Endodermal cell (in vitro differentiated cells): ENCODE data around the gene SND1. TPM values are rescaled to one million over a fixed set of nuclear protein-coding genes. Genes with fewer than 3 reads are reported as not detected.

Experiments used
- DNase-seq: peaks from one replicate; pipeline ENCODE4 v3.0.0-alpha.2; 2017
- H3K27ac ChIP-seq: 2 replicates; pipeline ENCODE4 v1.5.1; 2013; ENCODE audit warnings: mild to moderate bottlenecking, low read depth, low read length, moderate library complexity
- H3K27me3 ChIP-seq: 2 replicates; pipeline ENCODE4 v1.6.1; 2013; ENCODE audit warnings: mild to moderate bottlenecking, low read length, moderate library complexity; ENCODE audit not compliant: insufficient read depth, control insufficient read depth, poor library complexity, severe bottlenecking
- H3K36me3 ChIP-seq: 2 replicates; pipeline ENCODE4 v1.7.0; 2013; ENCODE audit warnings: mild to moderate bottlenecking, low read length, moderate library complexity; ENCODE audit not compliant: control insufficient read depth, insufficient read depth
- H3K4me1 ChIP-seq: one replicate; pipeline ENCODE4 v1.7.0; 2013; ENCODE audit warnings: low read length; ENCODE audit not compliant: control insufficient read depth, insufficient read depth
- H3K4me3 ChIP-seq: 2 replicates; pipeline ENCODE4 v1.5.1; 2013; ENCODE audit warnings: mild to moderate bottlenecking, low read length, moderate library complexity
- H3K9ac ChIP-seq: 2 replicates; pipeline ENCODE4 v1.6.1; 2013; ENCODE audit warnings: mild to moderate bottlenecking, low read length, moderate library complexity; ENCODE audit not compliant: poor library complexity, severe bottlenecking; ENCODE audit errors: extremely low read depth
- H3K9me3 ChIP-seq: 2 replicates; pipeline ENCODE4 v1.6.1; 2013; ENCODE audit warnings: mild to moderate bottlenecking, low read length, moderate library complexity; ENCODE audit not compliant: control insufficient read depth
- H3K27ac Mint-ChIP-seq: 2 replicates; pipeline ENCODE4 v1.8.0; 2020; ENCODE audit warnings: mixed read lengths
- H3K27me3 Mint-ChIP-seq: 2 replicates; pipeline ENCODE4 v1.8.0; 2021; ENCODE audit warnings: mild to moderate bottlenecking, mixed read lengths; ENCODE audit not compliant: insufficient read depth
- H3K36me3 Mint-ChIP-seq: 2 replicates; pipeline ENCODE4 v1.8.0; 2020; ENCODE audit warnings: low read depth, mixed read lengths
- H3K4me1 Mint-ChIP-seq: 2 replicates; pipeline ENCODE4 v1.8.0; 2020; ENCODE audit warnings: mixed read lengths
- H3K4me3 Mint-ChIP-seq: 2 replicates; pipeline ENCODE4 v1.8.0; 2020; ENCODE audit warnings: mild to moderate bottlenecking, moderate library complexity, mixed read lengths
- H3K9me3 Mint-ChIP-seq: 2 replicates; pipeline ENCODE4 v1.8.0; 2020; ENCODE audit warnings: mild to moderate bottlenecking, mixed read lengths
- WGBS, 2 experiments: methylation state at CpG; one replicate each; pipeline versions ENCODE4 v1.1.5 to v1.1.7; 2013; ENCODE audit warnings: missing lambda C conversion rate in 2 of 2, mixed read lengths in 1 of 2; ENCODE audit not compliant: insufficient coverage in 1 of 2, insufficient read length in 1 of 2; 5-methylcytosine and 5-hydroxymethylcytosine counted together
- total RNA-seq, 2 donors: library from RNA; stranded (reverse); fragmentation: NEBNext Ultra II Directional in 1 of 2; extraction: Animal tissue kit (Norgen Biotek cat#: 25700) in 1 of 2; gene quantifications; 2 replicates in 1 of 2; 3 replicates in 1 of 2; pipeline ENCODE4 v1.2.1, GENCODE V29; 2021
- TF ChIP-seq, protein P1 (sequence below): fragments of 200-600 bp; sonication (generic); conservative IDR thresholded peaks from 2 replicates; pipeline ENCODE4 v1.5.0; 2021; ENCODE audit warnings: antibody characterized with exemption, mild to moderate bottlenecking

SND1 gene
- total RNA-seq, 2 donors from 2014 or later: 240 to 267 TPM

- TF ChIP-seq, protein P1, sequence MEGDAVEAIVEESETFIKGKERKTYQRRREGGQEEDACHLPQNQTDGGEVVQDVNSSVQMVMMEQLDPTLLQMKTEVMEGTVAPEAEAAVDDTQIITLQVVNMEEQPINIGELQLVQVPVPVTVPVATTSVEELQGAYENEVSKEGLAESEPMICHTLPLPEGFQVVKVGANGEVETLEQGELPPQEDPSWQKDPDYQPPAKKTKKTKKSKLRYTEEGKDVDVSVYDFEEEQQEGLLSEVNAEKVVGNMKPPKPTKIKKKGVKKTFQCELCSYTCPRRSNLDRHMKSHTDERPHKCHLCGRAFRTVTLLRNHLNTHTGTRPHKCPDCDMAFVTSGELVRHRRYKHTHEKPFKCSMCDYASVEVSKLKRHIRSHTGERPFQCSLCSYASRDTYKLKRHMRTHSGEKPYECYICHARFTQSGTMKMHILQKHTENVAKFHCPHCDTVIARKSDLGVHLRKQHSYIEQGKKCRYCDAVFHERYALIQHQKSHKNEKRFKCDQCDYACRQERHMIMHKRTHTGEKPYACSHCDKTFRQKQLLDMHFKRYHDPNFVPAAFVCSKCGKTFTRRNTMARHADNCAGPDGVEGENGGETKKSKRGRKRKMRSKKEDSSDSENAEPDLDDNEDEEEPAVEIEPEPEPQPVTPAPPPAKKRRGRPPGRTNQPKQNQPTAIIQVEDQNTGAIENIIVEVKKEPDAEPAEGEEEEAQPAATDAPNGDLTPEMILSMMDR: peak; percentile 23
- no peak overlapping the region for H3K4me3 ChIP-seq
- no peaks in the 10 kb centered on the region for H3K27me3 Mint-ChIP-seq
- H3K9me3 ChIP-seq: no peaks in the 10 kb centered on the region
- WGBS, 2 experiments: 99 to 100% methylated on average over 1 to 2 of the region's 2 CpGs
- peaks cover 27% of the 10 kb centered on the region for H3K4me1 Mint-ChIP-seq
- no peak overlapping the region for H3K27ac ChIP-seq
- no peak for DNase-seq
- peak overlapping the region; percentile 35 for H3K27ac Mint-ChIP-seq
- no peaks in the 10 kb centered on the region for H3K4me1 ChIP-seq
- no peaks in the 10 kb centered on the region for H3K9me3 Mint-ChIP-seq
- H3K27me3 ChIP-seq: no peaks in the 10 kb centered on the region
- no peak overlapping the region for H3K4me3 Mint-ChIP-seq
- H3K36me3 ChIP-seq: peaks cover 53% of the 10 kb centered on the region
- H3K36me3 Mint-ChIP-seq: peaks cover 23% of the 10 kb centered on the region
- H3K9ac ChIP-seq: no peak overlapping the region
Observed at GRCh38 chr7:127738859-127739258, 86.9 kb downstream of the SND1 start.

GRCh38 chr7:127741764-127742375 lies 89.9 kb downstream of the SND1 start:
- Mint-ChIP-seq H3K27ac (no peak overlapping the region), H3K9me3 (no peaks in the 10 kb centered on the region), H3K36me3 (peaks cover 17% of the 10 kb centered on the region), H3K27me3 (no peaks in the 10 kb centered on the region), H3K4me1 (peaks cover 36% of the 10 kb centered on the region), H3K4me3 (no peak overlapping the region)
- no peak overlapping the region for H3K4me3 ChIP-seq
- DNase-seq: no peak
- 94 to 100% methylated on average over 2 to 3 of the region's 3 CpGs for WGBS, 2 experiments
- H3K27me3 ChIP-seq: no peaks in the 10 kb centered on the region
- peaks cover 55% of the 10 kb centered on the region for H3K36me3 ChIP-seq
- TF ChIP-seq, protein P1: no peak
- H3K27ac ChIP-seq: no peak overlapping the region
- no peak overlapping the region for H3K9ac ChIP-seq
- no peaks in the 10 kb centered on the region for H3K9me3 ChIP-seq
- H3K4me1 ChIP-seq: no peaks in the 10 kb centered on the region

DNA sequence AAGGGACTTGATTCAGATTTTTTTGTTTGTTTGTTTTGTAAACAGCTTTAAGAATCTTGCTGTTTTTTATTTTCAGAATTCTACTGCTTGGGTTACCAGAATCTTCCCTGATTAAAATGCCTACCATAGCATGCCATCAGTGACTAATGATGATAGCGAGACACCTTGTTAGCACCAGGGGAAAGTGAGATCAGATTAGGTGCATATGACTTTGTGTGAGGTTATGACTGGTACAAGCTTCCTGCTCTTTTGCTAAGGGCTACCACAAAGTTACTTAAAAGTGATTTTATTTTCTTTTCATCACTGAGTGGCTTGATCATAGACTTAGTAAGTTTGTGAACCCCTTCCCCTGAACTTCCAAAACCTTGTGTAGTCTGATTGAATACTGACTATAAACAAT lies 93.5 kb downstream of the SND1 start:
- peaks cover 48% of the 10 kb centered on the region for H3K4me1 Mint-ChIP-seq

More for the DNA sequence above, 93.5 kb downstream of the SND1 start:
- H3K4me3 Mint-ChIP-seq: no peak overlapping the region
- H3K27ac ChIP-seq: no peak overlapping the region
- 96% methylated on average over 1 of the region's 1 CpG; no CpG with 5 or more reads in 1 of the 2 experiments for WGBS, 2 experiments
- H3K36me3 Mint-ChIP-seq: peaks cover 11% of the 10 kb centered on the region
- no peak overlapping the region for H3K9ac ChIP-seq
- H3K27me3 Mint-ChIP-seq: no peaks in the 10 kb centered on the region
- no peak for DNase-seq
- H3K27me3 ChIP-seq: no peaks in the 10 kb centered on the region
- TF ChIP-seq, protein P1: no peak
- no peak overlapping the region for H3K4me3 ChIP-seq
- H3K9me3 Mint-ChIP-seq: no peaks in the 10 kb centered on the region
- no peaks in the 10 kb centered on the region for H3K4me1 ChIP-seq
- H3K27ac Mint-ChIP-seq: no peak overlapping the region
- H3K9me3 ChIP-seq: no peaks in the 10 kb centered on the region
- H3K36me3 ChIP-seq: peaks cover 59% of the 10 kb centered on the region
